CD4-positive, alpha-beta T cell treated with Interleukin-2 at 100 ng/mL for 4 hours (primary cell): ENCODE measurements around the gene MRPL55.

Source experiments
- DNase-seq: peaks from one replicate; pipeline ENCODE4 v3.0.0-alpha.2; 2020; ENCODE audit warnings: low spot score

Gene MRPL55

DNA sequence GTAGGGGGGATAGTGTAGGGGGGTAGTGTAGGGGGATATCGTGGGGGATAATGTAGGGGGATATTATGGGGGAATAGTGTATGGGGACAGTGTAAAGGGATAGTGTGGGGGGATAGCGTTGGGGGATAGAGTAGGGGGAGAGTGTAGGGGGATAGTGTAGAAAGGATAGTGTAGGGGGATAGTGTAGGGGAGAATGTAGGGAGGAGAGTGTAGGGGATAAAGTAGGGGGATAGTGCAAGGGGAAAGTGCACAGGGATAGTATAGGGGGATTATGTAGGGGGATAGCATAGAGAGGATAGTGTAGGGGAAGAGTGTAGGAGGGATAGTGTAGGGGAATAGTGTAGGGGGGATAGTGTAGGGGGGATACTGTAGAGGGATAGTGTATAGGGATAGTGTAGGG lies 38.9 kb downstream of the MRPL55 start:
- no peak for DNase-seq

GRCh38 chr1:228068359-228068758 lies 40.7 kb downstream of the MRPL55 start:
- DNase-seq, result no peak

DNA sequence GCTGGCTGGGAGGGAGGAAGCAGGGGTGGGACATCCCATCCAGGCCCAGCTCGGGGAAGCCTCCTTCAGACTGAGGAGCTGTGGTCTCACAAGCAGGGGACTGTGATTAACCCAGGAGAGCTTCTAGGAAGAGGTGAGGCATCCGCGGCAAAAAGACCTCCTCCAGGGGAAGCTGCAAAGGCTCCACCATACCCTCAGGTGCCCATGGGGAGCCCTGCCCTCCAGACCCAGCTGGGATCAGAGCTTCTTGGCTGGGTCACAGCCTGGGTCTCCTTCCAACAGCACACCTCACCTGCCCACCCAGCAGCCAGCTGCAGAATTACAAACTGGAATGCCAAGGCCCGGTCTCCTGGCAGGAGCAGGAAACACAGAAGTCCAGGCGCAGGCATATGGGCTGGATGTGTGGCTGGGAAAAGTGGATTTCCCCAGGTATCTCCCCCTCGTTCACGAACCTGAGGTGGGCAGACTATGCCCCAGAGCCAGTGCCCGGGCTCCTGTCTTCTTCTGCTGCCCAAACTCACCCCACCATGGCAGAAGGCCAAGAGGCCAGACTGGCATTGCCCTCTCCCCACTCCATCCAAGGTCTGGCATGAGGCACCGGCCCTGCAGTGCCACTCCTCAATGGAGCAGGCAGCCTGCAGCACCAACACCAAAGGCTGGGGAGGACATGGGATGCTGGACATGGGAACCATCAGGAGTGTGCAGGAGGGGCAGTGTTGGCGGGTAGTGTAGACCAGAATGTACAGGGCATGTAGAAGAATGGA lies 42.0 kb downstream of the MRPL55 start:
- DNase-seq, result no peak

DNA sequence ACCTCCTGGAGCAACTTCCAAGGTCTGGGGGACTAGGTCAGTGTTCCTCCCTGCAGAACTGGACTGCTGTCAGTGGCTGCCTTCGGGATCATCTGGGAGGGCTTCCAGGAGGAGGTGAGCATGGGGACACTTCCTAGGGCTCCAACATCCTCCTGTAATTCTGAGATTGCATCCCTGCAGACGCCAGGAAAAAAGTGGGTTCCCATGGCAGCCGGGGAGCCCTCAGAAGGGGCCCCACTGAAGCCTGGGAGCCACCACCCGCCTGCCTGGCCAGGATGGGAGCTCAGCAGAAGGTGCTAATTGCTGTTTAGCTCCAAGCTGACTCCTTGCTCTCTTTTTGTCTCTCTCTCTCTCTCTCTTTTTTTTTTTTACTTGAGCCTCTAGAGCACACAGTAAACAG lies 42.7 kb downstream of the MRPL55 start:
- no peak for DNase-seq

GRCh38 chr1:228065543-228066347 lies 43.4 kb downstream of the MRPL55 start:
- DNase-seq, result no peak

DNA sequence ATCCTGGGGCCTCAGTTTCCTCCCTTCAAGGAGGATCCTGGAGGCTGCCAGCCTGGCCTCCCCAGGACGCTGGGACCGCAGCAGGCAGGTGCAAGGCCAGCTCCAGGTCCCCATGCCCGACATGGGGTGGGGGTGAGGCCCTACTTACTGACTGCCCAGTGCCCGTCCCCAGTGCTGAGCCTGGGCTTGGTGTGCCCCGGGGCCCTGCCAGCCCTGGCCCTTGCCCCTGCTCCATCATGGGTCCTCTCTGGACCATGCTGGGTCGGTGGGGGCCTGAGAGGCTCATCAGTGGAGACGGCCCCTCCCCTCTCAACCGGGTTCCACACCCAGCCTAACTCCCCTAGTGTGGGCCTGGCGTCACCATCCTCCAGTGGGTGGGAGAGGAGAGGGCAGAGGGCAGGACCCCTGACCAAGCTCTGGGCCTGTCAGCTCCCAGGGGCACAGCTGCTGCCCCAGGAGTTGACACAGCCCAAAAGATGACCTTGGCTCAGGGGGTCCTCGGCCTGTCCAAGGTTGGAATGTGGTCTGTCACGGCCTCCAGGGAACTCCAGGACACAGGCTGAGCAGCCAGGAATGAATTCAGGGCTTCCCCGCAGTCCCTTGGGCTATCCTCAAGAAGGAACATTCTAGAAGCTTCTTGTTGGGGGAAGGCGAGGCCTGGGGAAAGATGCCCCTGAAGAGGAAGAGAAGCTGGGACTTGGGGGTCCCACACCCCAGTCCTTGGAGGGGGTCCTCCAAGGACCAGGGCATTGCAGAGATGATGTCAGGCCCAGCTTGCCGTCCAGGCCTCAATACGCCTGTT lies 44.2 kb downstream of the MRPL55 start:
- no peak for DNase-seq

DNA sequence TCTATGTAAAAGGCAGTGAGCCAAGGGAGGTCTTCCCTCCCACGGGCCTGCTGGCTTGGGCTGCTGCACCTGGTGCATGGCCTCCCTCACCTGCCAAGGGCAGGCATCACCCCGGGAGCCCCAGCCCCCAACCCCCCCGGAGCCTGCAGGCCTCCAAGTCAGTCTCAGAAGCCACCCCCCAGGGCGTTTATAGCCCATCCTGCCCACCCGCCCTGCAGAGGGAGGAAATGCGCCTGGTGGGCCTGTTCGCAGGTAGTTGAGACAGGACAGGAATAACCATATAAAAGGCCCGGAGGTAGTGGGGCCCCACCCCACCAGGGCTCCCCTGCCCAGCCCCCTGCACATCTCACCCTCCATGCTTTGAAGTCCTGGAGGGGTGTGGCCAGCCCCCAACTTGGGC lies 44.8 kb downstream of the MRPL55 start:
- DNase-seq, result no peak

- no peak for DNase-seq
Measured at GRCh38 chr1:228063251-228064191, 45.6 kb downstream of the MRPL55 start.

DNA sequence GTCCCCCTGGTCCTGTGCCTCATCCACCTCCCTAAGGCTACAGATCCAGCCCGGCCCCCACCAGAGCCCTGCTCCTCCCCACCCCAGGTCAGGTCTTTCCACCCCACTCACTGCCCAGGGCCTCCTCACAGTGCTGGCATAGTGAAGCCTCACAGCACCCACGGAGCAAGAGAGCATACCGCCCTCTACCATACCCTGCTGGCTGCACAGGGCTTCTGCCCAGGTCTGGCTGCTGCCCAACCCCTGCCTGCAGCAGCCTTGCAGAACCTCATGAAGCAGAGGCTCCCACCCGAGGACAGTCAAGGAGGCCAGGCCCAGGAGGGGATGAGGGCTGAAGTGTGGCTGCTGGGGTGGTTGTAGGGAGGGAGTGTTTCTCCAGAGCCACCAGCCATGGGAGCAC lies 46.3 kb downstream of the MRPL55 start:
- no peak for DNase-seq

- DNase-seq, result no peak
Measured at GRCh38 chr1:228062085-228062791, 46.9 kb downstream of the MRPL55 start.

- no peak for DNase-seq
Measured at GRCh38 chr1:228061411-228062084, 47.6 kb downstream of the MRPL55 start.

GRCh38 chr1:228060458-228061190 lies 48.5 kb downstream of the MRPL55 start:
- no peak for DNase-seq

- DNase-seq, result peak; percentile 78
Measured at GRCh38 chr1:228059634-228060457, 49.3 kb downstream of the MRPL55 start.

GRCh38 chr1:228058949-228059633 lies 50.0 kb downstream of the MRPL55 start:
- DNase-seq, result peak; percentile 46

- no peak for DNase-seq
Measured at GRCh38 chr1:228058172-228058948, 50.7 kb downstream of the MRPL55 start.
